Gastrocnemius medialis (tissue), 4 donors: ENCODE results near the gene WDR54. TPM values are rescaled to one million over a fixed set of nuclear protein-coding genes. Genes with fewer than 3 reads are reported as not detected.

ENCODE experiments used
- ATAC-seq, 2 donors: fragments of 150-250 bp; one replicate each; pipeline ENCODE4 v1.9.1; 2016
- DNase-seq, 2 donors: peaks; one replicate each; pipeline ENCODE4 v3.0.0-alpha.2; 2019
- H3K27ac ChIP-seq, 4 donors: fragments of 200-600 bp; sonication (generic); 1 replicate in 1 of 4; 2 replicates in 3 of 4; pipeline ENCODE4 v1.5.1; 2016 to 2018; ENCODE audit warnings: mild to moderate bottlenecking in 2 of 4, moderate library complexity in 1 of 4
- H3K27me3 ChIP-seq, 3 donors: fragments of 200-600 bp; sonication (generic) in 2 of 3; 1 replicate in 1 of 3; 2 replicates in 2 of 3; pipeline versions ENCODE4 v1.5.1 to v1.6.0; 2016 to 2019; ENCODE audit warnings: mild to moderate bottlenecking in 1 of 3, moderate library complexity in 1 of 3
- H3K36me3 ChIP-seq, 2 donors: fragments of 200-600 bp; sonication (generic) in 1 of 2; one replicate each; pipeline ENCODE4 v1.5.1; 2017 to 2018
- H3K4me1 ChIP-seq, 2 donors: fragments of 200-600 bp; sonication (generic) in 1 of 2; one replicate each; pipeline ENCODE4 v1.5.1; 2016 to 2017; ENCODE audit warnings: mild to moderate bottlenecking in 2 of 2
- H3K4me3 ChIP-seq, 4 donors: fragments of 200-600 bp; sonication (generic) in 3 of 4; 1 replicate in 1 of 4; 2 replicates in 3 of 4; pipeline ENCODE4 v1.5.1; 2016 to 2019; ENCODE audit warnings: mild to moderate bottlenecking in 2 of 4
- H3K9me3 ChIP-seq, 3 donors: fragments of 200-600 bp; sonication (generic) in 2 of 3; 1 replicate in 1 of 3; 2 replicates in 2 of 3; pipeline ENCODE4 v1.5.1; 2016 to 2019
- CTCF ChIP-seq, 5 experiments: fragments of 450-650 bp in 3 of 5; fragments of 200-600 bp in 2 of 5; sonication (generic) in 2 of 5; IDR thresholded peaks in 4 of 5; conservative IDR thresholded peaks in 1 of 5; 1 replicate in 4 of 5; 2 replicates in 1 of 5; pipeline ENCODE4 v1.5.1; 2016 to 2019; ENCODE audit warnings: antibody characterized with exemption in 5 of 5, mild to moderate bottlenecking in 3 of 5, moderate library complexity in 3 of 5
- POLR2A ChIP-seq, 2 donors: fragments of 450-650 bp; IDR thresholded peaks; one replicate each; pipeline ENCODE4 v1.6.1; 2017; ENCODE audit warnings: antibody characterized with exemption in 2 of 2, mild to moderate bottlenecking in 2 of 2, moderate library complexity in 2 of 2
- in situ Hi-C, 4 donors: fragments of 200-750 bp; cut with MboI; loops; one replicate each; pipeline versions ENCODE4 v1.15.0 to v1.8.0; 2017; ENCODE audit warnings: low sequenced_read_pairs in 4 of 4
- intact Hi-C: fragments of 100-400 bp; cut with DNase I; formaldehyde crosslinking; loops from one replicate; pipeline ENCODE4 v1.15.1; 2023; ENCODE audit warnings: low total_unique reads
- total RNA-seq, 4 donors: library from RNA; depleted of rRNA; stranded (reverse); fragments of >200 nt; gene quantifications; one replicate each; pipeline versions ENCODE4 v1.1.0 to v1.2.3, GENCODE V29; 2016

The WDR54 gene
- total RNA-seq, 4 donors from 2014 or later, result 0.51 to 2.1 (median 1.4) TPM

GRCh38 chr2:74424139-74424992 lies 2.8 kb downstream of the WDR54 start:
- intact Hi-C loops, result no loop called here

GRCh38 chr2:74424995-74425406 lies 3.5 kb downstream of the WDR54 start:
- peaks cover 5 to 9% of the 10 kb centered on the region in 2 donors for H3K4me1 ChIP-seq
- in situ Hi-C loops (no loop called here), intact Hi-C loops (no loop called here)
- peaks cover 17 to 33% (median 24%) of the 10 kb centered on the region in 3 donors for H3K27me3 ChIP-seq
- TF ChIP-seq POLR2A (IDR thresholded peaks at IDR 0.05) (no peak), CTCF (IDR thresholded peaks at IDR 0.05 in 4 of 5, conservative IDR thresholded peaks at IDR 0.05 in 1 of 5) (no peak)
- no peak for ATAC-seq
- no peak overlapping the region for H3K27ac ChIP-seq
- no peak overlapping the region for H3K4me3 ChIP-seq
- peaks cover 0 to 17% of the 10 kb centered on the region in 2 donors for H3K36me3 ChIP-seq
- H3K9me3 ChIP-seq, result no peaks in the 10 kb centered on the region
- DNase-seq, result no peak

More at GRCh38 chr2:74424139-74424992, 2.8 kb downstream of the WDR54 start:
- no peak for ATAC-seq
- DNase-seq, result no peak
- TF ChIP-seq POLR2A (IDR thresholded peaks at IDR 0.05) (no peak), CTCF (IDR thresholded peaks at IDR 0.05 in 4 of 5, conservative IDR thresholded peaks at IDR 0.05 in 1 of 5) (no peak)
- Histone ChIP-seq H3K9me3 (no peaks in the 10 kb centered on the region), H3K4me1 (peaks cover 5 to 9% of the 10 kb centered on the region in 2 donors), H3K4me3 (no peak overlapping the region), H3K36me3 (peaks cover 0 to 11% of the 10 kb centered on the region in 2 donors), H3K27ac (no peak overlapping the region), H3K27me3 (peaks cover 17 to 33% (median 24%) of the 10 kb centered on the region in 3 donors)
- in situ Hi-C loops, result no loop called here

GRCh38 chr2:74425523-74425922 lies 4.0 kb downstream of the WDR54 start:
- in situ Hi-C loops, result no loop called here
- Histone ChIP-seq H3K27ac (no peak overlapping the region), H3K9me3 (no peaks in the 10 kb centered on the region), H3K4me3 (no peak overlapping the region), H3K27me3 (peaks cover 14 to 29% (median 24%) of the 10 kb centered on the region in 3 donors), H3K4me1 (peaks cover 5 to 9% of the 10 kb centered on the region in 2 donors), H3K36me3 (peaks cover 0 to 17% of the 10 kb centered on the region in 2 donors)
- intact Hi-C loops, result no loop called here
- no peak for ATAC-seq
- no peak for DNase-seq
- TF ChIP-seq POLR2A (IDR thresholded peaks at IDR 0.05) (no peak), CTCF (IDR thresholded peaks at IDR 0.05 in 4 of 5, conservative IDR thresholded peaks at IDR 0.05 in 1 of 5) (no peak)

- Histone ChIP-seq H3K36me3 (peaks cover 0 to 17% of the 10 kb centered on the region in 2 donors), H3K27ac (no peak overlapping the region), H3K4me1 (peaks cover 5 to 9% of the 10 kb centered on the region in 2 donors), H3K27me3 (peaks cover 11 to 21% (median 18%) of the 10 kb centered on the region in 3 donors), H3K4me3 (no peak overlapping the region), H3K9me3 (no peaks in the 10 kb centered on the region)
- DNase-seq (no peak), ATAC-seq (no peak)
- in situ Hi-C loops (no loop called here), intact Hi-C loops (no loop called here)
- TF ChIP-seq CTCF (IDR thresholded peaks at IDR 0.05 in 4 of 5, conservative IDR thresholded peaks at IDR 0.05 in 1 of 5) (no peak), POLR2A (IDR thresholded peaks at IDR 0.05) (no peak)
Observed at GRCh38 chr2:74426181-74426758, 4.7 kb downstream of the WDR54 start.
